Panc1 (cell line): ENCODE results near the gene TMEM121B.

Experiments used
- CTCF ChIP-seq: fragments of 450-650 bp; IDR thresholded peaks from 2 replicates; pipeline ENCODE4 v1.5.1; 2017; ENCODE audit warnings: mild to moderate bottlenecking
- POLR2AphosphoS5 ChIP-seq: IDR thresholded peaks from 2 replicates; pipeline ENCODE4 v1.6.1; 2012; ENCODE audit warnings: mild to moderate bottlenecking, low read depth, low read length, moderate library complexity
- SIN3A ChIP-seq: IDR thresholded peaks from 2 replicates; pipeline ENCODE4 v1.6.1; 2012; ENCODE audit warnings: low read depth, mild to moderate bottlenecking, low read length, moderate library complexity, borderline replicate concordance; ENCODE audit not compliant: insufficient read depth

GRCh38 chr22:17105143-17106129, 15.7 kb downstream of the TMEM121B start:
- TF ChIP-seq POLR2AphosphoS5, result no peak
- TF ChIP-seq CTCF, result no peak
- no peak for TF ChIP-seq SIN3A
